ENCODE measurements around the gene ASCL1.

Gene ASCL1

DNA sequence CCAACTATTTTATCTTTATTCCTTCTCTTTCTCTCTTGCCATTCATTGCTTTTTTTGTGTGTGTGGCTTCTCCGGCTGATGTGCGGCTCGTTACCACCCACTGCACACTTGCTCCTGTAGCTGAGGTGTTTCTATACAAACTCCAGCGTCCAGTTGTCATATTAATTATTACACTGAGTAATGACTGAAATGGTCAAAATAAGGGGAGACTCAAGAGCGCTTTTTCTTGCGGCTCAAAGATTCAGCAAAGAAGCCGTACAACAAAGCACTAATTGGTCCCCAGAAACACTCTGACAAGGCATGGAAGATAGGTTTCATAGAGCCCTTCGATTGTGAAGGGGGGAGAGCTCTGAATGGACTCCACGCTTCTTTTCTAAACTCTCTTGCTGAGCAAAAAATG, 5.6 kb upstream of the ASCL1 start:
- DNase-seq (ENCODE audit: low spot score) = no peak

DNA sequence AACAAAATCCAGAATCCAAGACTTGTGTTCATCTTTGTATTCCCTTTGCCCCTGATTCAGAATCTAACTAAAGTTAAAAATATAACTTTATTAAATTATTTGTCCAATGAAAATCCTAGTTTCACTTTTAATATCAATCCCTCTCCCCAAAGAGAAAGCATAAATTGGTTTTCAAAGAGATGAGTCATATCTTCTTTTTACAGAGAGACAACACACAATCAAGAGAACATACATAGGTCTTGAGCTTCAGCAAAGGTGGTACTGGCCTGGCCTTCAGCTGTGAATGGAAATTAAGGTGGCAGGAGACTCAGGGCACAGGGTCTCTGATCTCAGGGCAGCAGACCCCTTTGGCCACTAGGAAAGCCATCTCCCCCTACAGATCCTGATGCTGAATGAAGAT, 4.3 kb upstream of the ASCL1 start:
- DNase-seq (ENCODE audit: low spot score) = no peak

DNA sequence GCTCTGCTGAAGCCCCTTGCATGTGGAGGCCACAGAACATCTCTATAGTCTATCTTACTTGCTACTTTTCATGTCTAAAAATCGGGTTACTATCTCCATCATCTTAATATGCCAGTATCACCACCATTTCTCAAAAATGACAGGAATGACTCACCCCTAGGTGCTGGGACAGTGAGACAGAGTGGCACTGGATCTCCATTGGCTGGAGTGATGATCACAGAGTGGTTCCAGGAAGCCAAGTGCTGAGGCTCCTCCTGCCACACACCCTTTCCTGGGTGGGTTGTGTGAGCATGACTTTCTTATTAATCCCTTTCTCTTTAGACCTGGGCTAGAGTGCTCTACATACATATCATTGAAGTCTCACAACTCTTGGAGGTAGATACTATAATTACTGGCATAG, 3.3 kb upstream of the ASCL1 start:
- no peak for DNase-seq (ENCODE audit: low spot score)

DNA sequence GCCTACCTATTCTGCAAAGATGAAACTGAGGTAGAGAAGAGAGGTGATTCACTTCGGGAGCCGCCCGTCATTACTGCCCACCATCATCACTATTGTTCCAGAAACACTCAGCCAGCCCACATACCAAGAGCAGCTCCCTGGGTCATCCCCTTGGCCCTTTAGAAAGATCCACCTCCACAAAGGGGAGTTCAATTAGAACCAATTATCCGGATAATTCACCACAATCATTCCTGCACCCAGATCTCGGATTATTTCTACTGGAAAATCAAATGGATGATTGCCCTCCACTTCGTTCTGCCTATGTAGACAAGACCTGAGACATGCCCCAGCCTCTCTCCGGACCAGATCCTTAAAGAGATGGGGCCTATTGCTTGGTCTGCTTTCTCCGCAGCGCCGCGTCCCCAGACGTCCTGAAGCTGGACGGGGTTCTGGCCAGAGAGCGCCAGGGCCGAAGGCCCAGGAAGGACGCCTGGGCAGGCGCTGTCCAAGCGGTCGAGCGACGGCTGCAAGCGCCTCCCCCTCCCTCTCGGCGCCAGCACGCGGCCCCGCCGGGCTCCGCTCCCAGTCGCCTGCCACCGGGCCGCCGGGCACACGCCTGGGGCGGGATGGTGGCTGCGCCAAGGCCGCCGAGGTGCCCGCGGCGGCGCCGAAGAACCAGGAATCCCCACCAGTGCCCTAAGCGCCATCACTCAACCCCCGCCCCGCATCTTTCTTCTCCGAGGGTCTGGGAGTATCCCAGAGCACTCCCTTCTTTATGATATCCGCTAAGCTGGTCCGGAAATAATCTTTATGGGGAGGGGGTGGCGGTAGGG, 1.3 kb upstream of the ASCL1 start:
- no peak for DNase-seq (ENCODE audit: low spot score)

DNA sequence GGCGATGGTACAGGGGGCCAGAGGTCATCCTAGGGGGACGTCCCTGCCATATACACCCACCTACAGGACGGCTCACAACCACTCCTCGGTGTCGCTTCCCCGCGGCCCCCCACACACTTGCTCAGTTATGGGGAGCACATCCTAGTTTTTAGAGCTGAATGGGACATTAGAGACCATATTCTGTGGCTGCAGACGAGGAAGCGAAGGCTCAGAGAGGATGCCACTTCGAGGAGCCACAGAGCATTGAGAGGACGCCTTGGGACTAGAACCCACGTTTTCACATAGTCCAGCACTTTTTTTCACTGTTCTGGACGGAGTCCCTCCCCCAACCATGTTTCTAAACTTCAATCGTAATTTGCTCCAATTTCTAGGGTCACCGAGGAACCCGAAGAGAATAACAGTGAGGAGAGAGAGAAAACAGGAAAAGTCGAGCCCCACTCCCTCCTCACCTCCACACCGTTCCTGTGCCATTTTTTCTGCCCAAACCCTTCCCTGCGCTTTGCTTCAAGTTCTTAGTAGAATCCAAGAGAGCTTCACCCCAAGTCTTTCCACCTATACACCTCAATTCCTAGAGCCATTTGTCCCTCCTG, 641 bp upstream of the ASCL1 start:
- DNase-seq (ENCODE audit: low spot score) = no peak

DNA sequence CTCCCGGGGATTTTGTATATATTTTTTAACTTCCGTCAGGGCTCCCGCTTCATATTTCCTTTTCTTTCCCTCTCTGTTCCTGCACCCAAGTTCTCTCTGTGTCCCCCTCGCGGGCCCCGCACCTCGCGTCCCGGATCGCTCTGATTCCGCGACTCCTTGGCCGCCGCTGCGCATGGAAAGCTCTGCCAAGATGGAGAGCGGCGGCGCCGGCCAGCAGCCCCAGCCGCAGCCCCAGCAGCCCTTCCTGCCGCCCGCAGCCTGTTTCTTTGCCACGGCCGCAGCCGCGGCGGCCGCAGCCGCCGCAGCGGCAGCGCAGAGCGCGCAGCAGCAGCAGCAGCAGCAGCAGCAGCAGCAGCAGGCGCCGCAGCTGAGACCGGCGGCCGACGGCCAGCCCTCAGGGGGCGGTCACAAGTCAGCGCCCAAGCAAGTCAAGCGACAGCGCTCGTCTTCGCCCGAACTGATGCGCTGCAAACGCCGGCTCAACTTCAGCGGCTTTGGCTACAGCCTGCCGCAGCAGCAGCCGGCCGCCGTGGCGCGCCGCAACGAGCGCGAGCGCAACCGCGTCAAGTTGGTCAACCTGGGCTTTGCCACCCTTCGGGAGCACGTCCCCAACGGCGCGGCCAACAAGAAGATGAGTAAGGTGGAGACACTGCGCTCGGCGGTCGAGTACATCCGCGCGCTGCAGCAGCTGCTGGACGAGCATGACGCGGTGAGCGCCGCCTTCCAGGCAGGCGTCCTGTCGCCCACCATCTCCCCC, 777 bp downstream of the ASCL1 start:
- DNase-seq (ENCODE audit: low spot score) = peak; percentile 61

DNA sequence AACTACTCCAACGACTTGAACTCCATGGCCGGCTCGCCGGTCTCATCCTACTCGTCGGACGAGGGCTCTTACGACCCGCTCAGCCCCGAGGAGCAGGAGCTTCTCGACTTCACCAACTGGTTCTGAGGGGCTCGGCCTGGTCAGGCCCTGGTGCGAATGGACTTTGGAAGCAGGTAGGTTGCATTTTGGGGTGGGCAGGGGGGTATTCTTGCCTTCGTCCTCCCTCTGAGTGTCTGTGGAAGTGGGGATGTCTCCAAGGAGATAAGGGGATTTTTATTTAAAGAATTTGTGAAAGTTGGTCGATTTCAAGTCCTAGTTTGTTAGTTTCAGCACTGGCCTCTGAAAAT, 1.3 kb downstream of the ASCL1 start:
- DNase-seq (ENCODE audit: low spot score) = no peak

DNA sequence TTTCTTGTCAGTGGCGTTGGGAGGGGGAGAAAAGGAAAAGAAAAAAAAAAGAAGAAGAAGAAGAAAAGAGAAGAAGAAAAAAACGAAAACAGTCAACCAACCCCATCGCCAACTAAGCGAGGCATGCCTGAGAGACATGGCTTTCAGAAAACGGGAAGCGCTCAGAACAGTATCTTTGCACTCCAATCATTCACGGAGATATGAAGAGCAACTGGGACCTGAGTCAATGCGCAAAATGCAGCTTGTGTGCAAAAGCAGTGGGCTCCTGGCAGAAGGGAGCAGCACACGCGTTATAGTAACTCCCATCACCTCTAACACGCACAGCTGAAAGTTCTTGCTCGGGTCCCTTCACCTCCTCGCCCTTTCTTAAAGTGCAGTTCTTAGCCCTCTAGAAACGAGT, 1.9 kb downstream of the ASCL1 start:
- no peak for DNase-seq (ENCODE audit: low spot score)

DNA sequence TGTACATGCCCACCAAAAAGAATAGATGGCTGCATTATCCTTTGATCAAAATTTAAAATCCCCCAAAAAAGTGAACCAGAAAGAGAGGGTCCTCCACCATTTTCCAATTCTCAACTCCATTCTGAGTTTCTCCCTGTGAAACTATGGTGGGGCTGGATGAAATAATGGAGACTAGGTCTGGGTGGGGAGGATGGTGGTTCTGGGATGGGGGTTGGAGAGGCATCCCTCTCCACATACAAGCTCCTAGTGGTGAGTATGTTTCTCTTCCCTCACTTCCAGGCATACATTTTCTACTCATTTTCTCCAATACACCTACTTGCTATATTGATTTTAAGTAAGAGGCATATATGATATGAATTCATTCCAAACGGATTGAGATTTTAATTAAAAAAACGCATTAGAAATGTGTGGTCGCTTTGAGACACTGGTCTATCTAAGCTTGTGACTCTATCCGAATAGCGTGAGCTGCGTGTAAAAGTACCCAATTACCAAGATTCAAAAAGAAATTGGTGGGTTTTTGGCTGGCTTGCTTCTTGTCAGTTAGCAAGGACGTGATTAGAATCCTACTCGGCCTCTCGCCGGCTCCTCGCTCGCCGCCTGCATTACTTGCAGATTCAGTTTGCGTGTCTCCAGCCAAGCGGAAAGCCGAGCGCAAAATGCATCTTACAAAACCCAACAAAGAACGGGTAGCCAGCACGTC, 3.4 kb downstream of the ASCL1 start:
- DNase-seq (ENCODE audit: low spot score) = no peak

DNA sequence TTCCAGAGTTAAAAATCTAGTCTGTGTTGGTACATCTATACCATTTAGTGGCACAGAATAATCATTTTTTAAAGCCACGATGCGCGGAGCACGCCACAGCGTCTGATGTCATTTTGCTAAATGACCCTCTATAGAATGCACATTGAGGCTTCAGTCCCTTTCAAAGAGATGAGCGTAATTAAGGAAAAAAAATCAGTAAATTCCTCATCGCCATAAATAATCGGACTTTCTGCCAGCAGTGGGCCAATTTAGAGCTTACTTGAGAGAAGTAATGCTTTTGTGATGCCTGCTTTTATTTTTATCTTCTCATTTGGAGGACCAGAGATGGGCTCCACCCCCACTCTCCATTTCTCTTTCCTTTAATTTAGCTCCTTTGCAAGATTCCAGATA, 4.0 kb downstream of the ASCL1 start:
- DNase-seq (ENCODE audit: low spot score) = no peak

DNA sequence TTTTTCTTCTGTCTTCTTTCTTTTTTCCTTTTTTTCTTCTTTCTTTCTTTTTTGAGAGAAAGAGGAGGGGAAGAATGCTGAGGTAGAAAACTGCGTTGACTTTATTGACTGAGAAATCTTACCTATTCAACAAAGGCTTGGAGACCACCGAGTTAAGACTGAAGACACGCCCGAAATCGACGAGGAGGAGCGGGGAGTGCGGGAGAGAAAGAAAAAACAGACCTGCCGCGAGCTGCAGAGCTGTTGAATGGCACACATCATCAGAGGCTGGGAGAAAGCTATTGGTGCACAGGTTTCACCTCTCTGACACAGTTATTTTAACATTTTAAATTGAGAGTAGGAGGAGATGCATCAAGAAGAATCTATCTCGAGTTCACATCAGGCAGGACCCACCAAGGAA, 5.1 kb downstream of the ASCL1 start:
- no peak for DNase-seq (ENCODE audit: low spot score)

DNA sequence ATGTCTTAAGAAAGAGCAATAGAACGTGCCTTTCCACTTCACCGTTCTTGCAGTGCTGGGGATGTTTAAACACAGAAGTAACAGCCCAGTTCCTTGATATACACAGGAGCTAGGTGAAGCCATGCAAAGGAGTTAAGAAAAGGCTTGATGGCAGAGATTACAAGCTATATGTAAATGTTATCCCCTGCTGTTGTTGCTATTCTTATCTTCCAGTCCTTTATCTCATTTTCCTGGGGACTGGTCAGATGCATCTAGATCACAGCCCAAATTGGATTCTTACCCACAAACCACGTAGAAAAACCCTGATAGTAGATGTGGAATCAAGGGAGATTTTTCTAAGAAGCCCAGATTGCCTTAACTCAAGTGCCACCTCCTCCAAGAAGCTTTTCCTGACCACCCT, 5.5 kb downstream of the ASCL1 start:
- no peak for DNase-seq (ENCODE audit: low spot score)

DNA sequence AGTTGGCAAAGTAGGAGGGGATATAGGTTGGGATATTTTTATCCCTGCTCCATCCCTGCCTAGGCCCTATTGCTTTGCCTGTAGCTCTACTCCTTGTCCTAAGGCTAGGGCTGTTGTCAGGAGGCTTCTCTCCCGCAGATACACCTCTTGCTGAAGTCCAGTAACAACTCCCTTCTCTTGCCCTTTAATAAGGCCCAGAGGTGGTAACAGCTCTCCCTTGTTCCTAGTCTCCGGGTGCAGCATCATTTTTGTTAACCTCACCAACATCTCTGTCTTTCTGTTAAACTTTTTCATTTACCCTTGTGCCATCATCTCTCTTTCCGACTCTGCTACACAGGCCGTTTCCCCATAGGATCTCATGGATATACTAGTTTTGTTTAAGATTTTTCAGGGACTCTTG, 6.3 kb downstream of the ASCL1 start:
- no peak for DNase-seq (ENCODE audit: low spot score)

DNA sequence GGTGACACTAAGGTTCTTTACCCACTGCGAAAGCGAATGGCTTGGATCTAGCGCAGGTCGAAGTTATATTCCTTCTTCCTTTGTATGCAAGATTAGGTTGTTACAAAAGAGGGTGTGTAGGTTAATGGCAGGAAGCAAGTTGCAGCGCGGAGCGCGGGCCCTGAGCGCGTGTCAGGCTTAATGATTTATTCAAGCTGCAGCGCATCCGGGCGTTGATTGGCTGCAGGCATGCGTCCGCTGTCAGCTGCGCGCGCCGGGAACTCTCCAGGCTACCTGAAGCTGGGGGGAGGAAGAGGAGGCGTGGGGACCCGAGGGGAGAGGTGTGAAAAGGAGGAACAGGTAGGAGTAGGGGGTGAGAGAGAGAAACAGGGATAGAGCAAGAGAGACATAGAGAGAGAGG, 7.4 kb downstream of the ASCL1 start:
- peak; percentile 72 for DNase-seq (ENCODE audit: low spot score)

DNA sequence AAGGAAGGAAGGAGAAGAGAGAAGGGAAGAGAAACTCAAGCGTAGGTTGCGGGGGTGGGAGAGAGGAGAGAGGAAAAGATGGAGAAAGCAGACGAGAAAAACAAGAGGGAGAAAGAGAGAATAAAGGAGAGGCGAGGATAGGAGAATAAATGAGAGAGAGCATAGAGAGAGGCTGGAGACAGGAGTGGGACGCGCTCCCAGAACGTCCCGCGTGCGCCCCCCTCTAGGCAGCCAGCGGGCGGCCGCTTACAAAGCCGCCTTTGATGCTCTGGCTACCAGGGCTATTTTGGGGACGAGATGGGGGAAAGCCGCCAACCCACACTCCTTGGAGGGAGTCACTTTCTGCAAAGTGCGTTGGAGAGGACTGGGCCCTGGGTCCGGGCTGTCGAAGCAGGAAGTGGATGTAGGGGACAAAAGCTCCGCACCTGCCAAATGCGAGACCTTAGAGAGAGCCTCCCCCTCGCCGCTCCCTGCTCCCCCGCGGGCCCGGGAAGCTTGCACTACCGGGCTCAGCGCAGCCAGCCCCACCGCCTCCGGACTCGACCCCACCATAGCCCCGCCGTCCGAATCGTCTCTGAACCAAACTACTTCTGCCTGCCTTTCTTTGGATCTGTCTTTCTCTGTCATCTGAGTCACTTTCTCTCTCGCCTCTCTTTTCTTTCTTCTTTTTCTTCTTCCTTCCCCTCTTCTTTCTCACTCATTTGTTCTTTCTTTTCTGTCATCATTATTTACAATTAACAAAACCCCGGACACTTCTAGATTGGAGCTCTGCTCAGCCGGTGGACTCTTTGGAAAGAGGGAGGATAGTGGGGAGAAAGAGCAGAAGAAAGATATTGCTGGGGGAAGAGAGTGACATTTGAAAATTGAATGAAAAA, 8.0 kb downstream of the ASCL1 start:
- no peak for DNase-seq (ENCODE audit: low spot score)

DNA sequence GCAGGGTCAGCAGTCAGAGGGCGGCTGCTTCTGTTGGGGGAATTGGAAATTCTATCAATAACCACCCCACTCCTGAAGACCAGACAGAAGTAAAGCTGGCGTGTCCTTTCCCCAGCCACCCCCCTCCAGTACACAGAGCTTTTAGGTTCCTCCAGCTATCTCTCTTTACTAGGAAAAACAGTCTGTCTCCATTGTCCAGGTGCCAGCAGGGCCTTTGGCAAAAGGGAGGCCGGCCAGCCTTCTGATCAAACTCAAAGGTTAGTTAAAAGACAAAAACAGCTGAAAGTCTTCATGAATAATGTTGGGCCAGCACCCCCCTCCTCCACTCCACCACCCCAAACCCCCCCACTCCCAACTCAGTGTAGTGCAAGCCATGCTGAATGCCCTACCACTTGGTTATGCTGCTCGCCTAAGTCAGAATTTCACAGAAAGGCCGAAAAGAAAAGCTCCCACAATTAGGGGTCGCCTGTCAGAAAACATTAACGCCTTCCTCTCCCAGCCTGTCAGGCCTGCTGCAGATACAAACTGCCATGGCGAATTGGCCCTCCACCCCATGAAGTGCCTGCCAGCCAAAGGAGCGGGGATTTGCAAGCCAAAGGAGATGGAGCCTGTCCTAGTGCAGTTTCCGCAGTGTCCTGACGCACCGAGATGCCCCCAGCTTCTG, 8.9 kb downstream of the ASCL1 start:
- DNase-seq (ENCODE audit: low spot score) = no peak

DNA sequence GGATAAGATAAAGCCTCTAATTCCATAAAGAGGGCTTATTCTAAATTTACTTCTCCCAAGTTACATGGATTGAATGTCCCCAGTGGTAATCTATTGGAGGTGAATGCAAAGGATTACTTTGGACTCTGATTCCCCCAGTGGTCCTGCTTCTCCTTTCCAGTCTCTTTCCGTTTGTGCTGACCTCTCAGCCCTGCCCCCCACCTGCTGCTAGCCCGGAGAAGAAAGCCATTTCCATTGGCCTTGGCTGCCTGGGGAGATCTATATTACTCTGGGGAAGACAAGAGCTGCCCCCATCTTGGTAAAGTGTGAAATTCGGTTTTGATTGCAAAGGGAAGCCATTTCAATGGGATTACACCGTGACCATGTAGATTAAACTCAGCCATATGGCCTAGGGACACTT, 13.3 kb downstream of the ASCL1 start:
- no peak for DNase-seq (ENCODE audit: low spot score)

DNA sequence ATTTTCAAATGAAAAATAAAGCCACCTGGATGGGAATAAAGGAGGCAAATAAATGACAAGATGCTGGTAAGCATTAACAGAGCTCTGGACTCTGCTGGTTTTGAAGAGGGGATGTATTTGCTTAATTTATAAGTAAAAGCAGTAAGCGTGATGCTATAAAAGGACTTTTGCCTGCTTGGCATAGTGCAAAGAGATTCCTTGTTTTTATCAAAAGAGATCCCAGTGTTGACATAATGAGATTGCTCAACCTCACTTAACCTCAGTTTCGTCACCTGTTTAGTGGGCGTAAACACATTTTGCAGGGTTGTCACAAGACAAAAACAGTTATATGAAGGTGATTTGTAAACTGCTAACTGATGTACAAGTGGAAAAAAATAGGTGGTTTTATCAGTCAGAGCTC, 13.8 kb downstream of the ASCL1 start:
- DNase-seq (ENCODE audit: low spot score) = no peak

DNA sequence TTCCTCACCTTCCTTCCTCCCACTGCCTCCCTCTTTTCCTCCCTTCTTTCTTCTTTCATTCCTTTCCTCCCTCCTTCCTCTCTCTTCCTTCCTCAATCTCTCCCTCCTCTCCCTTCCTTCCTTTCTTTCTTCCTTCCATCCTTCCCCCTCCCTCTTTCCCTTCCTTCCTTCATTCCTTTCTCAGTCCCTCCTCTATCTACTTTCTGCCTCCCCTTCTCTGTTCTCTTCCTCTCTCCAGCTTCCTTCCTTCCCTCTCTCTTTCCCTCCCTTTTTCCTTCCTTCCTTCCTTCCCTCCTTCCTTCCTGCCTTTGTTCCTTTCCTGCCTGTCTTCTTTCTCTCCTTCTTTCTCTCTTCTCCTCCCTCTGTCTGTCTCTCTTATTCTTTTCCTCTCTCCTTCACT, 16.1 kb downstream of the ASCL1 start:
- no peak for DNase-seq (ENCODE audit: low spot score)

DNA sequence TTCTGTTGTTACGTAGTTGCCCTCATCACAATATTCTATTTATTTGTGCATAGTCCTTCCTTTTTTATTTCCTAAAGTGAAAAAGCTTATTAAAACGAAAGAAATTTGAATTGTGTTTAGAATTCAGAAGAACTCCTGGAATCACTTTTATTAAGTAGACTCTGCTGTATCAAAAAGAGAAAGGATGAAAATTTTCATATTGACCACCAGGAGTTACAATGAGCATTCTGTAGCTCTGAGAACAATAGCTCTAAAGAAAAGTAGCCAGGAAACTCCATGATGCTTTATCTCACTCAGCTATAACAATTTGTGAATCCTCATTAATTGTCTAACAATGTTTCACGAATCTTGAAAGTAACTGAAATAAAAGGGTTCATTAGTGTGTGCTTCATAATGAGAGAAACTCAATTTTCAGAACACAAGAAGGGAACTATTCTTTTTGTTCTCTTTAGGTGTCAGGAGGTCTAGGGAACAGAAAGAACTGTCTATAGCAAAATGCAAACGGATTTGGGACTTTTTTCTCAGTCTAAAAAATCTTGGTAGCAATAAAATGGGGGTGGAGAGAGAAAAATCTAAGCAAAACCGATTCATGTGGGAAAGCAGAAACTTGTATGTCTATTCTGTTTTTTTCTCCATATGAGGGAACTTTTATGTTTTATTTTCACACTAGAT, 19.3 kb downstream of the ASCL1 start:
- no peak for DNase-seq (ENCODE audit: low spot score)
